Measurements from ENCODE around the gene CS. TPM values are rescaled to one million over a fixed set of nuclear protein-coding genes. Genes with fewer than 3 reads are reported as not detected.
"Not testable (repeated sequence)": the region's sequence is repeated elsewhere in the genome, so short reads cannot be mapped to it uniquely, and the experiment has no call there.

The CS gene
- 255 and 262 TPM in 2 replicates for total RNA-seq

DNA sequence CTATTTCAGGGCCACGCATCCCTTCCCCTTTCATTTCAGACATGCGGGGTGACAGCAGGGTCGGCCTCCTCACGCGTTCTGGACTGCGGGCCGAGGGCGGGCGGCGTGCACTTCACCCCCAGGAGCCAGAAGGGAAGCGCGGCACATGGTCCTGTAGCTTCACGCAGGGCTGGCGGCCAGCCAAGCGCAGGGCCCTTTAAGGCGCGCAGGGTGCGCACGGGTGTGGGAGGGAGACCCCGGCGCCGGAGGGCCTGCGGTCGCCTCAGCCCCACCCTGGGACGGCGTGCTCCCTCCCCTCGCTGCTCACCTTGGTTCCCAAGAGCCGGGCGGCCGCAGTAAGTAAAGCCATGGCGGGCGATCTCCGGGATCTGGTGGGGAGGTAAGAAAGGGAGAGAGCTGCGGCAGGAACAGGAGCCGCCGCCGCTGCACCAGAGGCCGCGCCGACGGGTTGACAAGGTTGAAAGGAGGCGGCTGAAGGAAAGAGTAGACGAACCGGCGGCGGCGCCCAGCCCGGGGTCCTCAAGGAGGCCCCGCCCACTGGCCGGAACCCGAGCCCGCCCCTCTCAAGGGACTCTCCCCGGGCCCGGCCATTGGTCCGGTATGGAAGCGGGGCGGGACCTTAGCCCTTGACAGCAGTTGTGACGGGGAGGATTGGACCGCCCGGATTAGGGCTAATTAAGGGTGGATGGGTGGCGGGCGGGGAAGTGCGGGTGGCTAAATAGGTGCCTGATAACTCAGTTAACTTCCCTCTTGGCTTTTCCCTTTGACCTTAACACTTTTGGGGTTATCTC lies at the start of gene CS:
Gene CS (minus strand): TSS at position 478 of the 791 bp plus-strand sequence. CDS start 129 bp downstream, at position 349.
- intact Hi-C loops (cut with micrococcal nuclease): loop anchor here (1.0 to 2.0 kb wide), 18 partner anchors 9 to 471 kb away; partner anchors contain the start of genes ANKRD52, COQ10A, DNAJC14 and IL23A

DNA sequence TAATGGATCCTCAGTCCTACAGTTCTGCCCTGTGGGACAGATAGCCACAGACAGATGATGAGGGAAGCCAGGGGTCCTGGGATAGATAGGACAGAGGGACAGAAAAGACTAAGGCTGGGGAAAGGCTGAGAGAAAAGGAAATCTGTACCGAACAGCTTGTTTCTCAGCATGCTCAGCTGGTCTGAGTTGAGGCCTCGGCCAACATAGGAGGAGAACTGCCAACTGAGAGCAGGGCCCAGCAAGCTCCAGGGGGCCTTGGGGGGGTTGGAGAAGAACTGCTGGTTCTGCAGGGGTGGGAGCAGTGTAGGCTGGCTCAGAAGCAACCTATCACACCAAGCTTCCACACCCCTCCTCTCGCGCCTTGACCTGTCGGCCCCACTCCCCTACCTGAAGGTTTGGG lies 48.6 kb upstream of the CS start:
- intact Hi-C loops (cut with micrococcal nuclease): no loop called here

DNA sequence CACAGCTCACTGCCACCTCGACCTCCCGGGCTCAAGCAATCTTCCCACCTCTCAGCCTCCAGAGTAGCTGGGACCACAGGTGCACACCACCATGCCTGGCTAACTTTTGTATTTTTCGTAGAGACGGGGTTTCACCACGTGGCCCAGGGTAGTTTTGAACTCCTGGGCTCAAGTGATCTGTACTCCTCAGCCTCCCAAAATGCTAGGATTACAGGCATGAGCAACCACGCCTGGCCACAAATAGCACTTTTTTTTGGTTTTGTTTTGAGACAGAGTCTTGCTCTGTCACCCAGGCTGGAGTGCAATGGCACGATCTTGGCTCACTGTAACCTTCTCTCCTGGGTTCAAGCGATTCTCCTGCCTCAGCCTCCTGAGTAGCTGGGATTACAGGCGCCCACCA lies 47.1 kb upstream of the CS start:
- intact Hi-C loops (cut with micrococcal nuclease): not testable (repeated sequence)

DNA sequence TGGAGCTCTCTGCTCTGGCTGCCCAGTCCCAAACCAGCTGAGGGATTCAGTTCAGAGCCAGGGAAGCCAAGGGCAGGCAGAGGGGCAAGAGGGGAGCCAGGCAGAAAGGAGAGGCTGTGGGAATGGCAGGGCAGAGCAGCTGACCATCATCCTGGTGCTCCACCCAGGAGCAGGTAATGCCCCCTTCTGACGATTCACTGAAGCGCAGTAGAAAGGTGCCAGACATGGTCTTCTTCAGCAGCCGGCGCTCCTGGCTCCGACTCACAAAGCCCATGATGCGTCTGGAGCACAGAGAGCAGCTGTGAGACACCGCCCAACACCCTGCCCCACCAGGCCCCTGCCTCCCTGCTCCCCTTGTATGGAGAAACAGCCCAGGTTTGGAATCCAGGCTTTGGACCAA lies 46.5 kb upstream of the CS start:
- intact Hi-C loops (cut with micrococcal nuclease): no loop called here

DNA sequence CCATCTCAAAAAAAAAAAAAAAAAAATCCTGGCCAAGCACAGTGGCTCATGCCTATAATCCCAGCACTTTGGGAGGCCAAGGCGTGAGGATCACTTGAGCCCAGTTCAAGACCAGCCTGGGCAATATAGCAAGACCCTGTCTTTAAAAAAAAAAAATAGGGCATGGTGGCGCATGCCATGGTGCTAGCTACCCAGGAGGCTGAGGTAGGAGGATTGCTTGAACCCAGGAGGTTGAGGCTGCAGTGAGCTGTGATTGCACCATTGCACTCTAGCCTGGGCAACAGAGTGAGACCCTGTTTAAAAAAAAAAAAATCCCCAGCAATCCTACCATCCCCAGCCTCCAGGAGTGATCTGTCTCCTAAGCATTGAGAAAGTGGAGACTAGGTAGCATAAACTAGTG lies 42.2 kb upstream of the CS start:
- intact Hi-C loops (cut with micrococcal nuclease): not testable (repeated sequence)

DNA sequence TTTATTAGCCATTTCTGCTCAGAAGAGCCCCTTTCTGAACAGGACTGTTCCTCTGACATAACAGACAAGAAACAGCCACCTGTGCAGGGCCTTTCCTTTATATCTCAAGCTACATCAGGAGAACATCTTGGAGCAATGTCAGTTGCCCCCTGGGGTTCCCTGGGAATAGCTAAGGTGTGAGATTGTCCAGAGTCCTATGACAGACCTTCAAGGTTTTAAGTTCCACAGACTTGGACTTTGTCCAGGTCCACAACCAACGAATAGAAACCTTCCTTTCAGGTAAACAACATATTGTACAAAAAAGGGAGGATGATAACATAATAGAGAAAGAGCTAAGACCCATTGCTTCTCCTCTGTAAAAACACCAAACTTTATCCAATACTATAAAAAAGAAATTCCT lies 41.5 kb upstream of the CS start:
- intact Hi-C loops (cut with micrococcal nuclease): no loop called here

DNA sequence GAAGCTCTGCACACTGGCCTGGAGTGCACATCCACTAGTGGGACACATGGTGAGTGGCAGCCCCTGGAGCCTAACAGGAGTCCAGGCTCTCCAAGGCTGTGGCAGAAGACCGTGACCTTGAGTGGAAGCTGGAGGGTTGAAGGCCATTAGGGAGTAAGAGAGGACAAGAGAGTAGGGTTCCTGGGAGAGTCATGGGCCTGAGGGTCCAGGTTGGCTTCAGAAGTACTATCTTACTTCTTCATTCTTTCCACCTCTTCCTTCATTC lies 39.0 kb upstream of the CS start:
- intact Hi-C loops (cut with micrococcal nuclease): loop anchor here (2.0 kb wide), 2 partner anchors 72 to 118 kb away; partner anchors contain the start of genes COQ10A and RNF41

DNA sequence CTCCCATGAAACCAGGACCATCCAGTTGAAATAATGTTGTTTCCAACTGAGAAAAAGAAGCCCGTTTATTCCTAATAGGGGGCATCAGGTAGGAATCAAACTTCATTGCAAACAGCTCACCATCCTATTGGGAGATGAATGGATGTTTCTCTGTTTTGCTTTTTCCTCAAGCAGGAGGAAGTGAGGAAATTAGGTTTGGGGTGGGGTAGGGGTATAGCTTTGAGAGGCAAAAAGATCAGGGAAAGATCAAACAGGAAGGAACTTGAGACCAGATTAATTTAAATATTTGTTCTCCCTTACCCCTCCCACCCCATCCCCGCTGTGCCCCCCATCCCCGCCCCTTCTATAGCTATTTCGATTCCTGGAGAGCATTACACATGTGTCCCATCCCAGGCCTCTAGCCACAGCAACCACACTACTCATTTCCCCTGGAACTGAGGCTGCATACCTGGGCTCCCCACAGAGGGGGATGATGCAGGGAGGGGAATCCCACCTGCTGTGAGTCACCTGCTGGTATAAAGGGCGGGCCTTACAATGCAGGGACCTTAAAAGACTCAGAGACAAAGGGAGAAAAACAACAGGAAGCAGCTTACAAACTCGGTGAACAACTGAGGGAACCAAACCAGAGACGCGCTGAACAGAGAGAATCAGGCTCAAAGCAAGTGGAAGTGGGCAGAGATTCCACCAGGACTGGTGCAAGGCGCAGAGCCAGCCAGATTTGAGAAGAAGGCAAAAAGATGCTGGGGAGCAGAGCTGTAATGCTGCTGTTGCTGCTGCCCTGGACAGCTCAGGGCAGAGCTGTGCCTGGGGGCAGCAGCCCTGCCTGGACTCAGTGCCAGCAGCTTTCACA lies 38.4 kb upstream of the CS start, which contains the start of gene IL23A:
Gene IL23A (plus strand): TSS at position 577 of the 850 bp plus-strand sequence. CDS start 161 bp downstream, at position 738.
- intact Hi-C loops (cut with micrococcal nuclease): loop anchor here (1.0 to 2.0 kb wide), 7 partner anchors 22 to 220 kb away; partner anchors contain the start of genes COQ10A, CS, RNF41 and STAT2

DNA sequence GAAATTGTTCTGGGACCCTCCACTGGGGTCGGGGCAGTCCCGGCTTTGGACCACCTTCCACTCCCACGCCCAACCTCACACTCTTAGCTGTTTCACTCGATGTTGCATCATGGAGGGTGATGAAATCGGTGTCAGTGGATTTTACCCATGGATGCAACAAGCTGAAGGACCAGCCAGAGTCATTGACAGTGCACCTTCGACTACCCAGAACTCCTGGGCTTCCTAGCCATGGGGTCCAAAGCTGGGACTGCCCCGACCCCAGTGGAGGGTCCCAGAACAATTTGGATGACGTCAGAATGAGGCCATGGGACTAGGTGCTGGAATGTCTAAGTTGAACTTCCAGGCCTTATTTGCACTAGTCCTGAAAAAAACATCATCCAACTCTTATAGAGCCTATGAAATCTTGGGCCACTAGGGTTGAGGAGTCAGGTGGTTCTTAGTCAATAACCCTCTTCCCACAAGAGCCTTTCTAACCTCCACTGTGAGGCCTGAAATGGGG lies 37.7 kb upstream of the CS start:
- intact Hi-C loops (cut with micrococcal nuclease): loop anchor here (1.0 to 2.0 kb wide), 7 partner anchors 22 to 220 kb away; partner anchors contain the start of genes COQ10A, CS, RNF41 and STAT2

DNA sequence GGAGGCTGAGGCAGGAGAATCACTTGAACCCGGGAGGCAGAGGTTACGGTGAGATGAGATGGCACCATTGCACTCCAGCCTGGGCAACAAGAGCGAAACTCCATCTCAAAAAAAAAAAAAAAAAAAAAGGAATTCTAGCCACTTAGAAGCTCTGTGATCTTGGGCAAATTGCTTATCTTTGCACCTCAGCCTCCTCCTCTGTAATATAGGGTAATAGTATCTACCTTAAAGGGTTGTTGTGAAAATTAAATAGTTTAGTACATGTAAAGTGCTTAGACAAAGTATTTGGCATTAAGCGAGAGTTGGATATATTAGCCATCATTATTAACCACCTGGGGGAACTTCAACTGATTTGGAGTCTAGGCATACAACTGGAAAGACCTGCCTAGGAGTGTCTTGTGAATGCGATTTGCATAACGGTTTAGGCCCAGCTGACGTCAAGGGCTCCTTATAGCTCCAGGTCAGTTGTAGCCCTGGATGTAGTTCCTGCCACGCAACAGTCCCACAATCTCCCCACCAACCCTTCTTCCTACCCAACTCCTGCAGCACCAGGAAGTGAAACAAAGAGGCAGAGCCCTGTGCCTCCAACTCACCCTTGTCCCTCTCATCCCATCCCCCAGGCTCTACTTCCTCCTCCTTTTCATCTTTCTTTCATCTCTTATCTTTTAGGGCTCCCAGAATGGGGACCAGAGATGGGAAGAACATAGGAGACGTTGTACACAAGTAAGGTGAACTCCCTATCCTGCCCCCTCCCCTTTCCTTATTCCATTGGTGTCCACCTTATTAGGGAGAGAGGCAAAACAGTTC lies 36.4 kb upstream of the CS start:
- intact Hi-C loops (cut with micrococcal nuclease): no loop called here

DNA sequence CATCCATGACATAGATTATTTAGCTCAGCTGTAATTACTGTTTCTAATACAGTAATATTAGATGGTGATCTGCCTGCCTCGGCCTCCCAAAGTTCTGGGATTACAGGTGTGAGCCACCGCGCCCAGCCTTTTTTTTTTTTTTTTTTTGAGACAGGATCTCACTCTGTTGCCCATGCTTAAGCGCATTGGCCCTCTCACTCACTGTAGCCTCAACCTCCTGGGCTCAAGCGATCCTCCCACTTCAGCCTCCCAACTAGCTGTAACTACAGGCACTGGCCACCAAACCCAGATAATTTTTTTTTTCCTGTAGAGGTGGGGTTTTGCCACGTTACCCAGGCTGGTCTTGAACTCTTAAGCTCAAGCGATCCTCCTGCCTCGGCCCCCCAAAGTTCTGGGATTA lies 35.4 kb upstream of the CS start:
- intact Hi-C loops (cut with micrococcal nuclease): not testable (repeated sequence)

DNA sequence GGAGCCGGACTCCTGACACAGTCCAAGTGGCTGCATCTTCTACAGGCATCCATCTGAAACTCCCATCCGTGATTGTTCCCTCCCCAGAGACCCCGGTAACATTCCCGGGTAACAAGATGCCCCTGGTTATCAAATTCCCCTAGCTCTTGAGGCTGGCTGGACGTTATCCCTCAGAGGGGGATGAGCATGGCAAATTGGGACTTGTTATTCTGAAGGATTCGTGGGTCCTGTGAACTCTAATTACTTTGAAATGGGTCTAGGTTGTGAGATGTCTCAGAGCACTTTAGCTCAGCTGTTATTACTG lies 34.3 kb upstream of the CS start:
- intact Hi-C loops (cut with micrococcal nuclease): loop anchor here (1.0 kb wide), 5 partner anchors 18 to 144 kb away; partner anchors contain the start of genes CS and SPRYD4

DNA sequence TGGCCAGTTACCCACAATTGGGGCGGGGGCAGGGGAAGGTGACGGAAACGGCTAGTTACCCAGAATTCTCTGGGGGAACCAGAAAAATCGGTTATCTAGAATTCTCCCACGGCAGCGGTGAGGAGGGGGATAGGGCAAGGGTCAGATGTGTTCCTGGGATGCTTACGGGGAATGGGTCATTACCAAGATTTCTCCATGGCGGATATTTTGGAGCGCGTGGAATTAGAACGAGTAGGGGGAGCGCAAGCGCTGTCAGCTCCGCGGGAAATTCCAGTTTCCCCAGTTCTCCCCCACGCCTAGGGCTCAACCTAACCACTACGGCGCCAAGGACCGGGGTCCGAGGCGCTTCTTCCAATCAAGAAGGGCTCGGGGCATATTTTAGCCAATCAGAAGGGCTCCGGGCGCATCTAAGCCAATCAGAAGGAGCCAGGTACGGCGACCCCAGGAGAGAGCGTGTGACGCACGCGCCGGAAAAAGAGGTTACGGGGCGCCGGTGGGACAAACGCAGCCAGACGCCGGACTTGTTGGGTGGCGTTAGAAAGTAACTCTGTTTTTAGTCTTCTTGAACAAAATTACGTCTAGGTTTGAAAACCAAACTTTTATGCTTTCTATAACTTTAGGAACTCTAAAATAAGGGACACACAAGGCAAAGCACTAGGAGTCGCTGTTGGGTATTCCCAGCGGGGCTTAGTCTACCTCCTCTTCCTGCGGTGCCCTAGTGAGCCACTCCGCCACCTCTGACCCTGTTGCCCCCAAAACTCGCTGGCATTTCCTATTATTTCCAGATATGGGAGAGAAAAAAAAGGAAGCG lies 33.8 kb upstream of the CS start, which contains the start of gene PAN2:
Gene PAN2 (minus strand): TSS at position 322 of the 811 bp plus-strand sequence. CDS start 906 bp downstream, outside the sequence.
- intact Hi-C loops (cut with micrococcal nuclease): loop anchor here (1.0 kb wide), 11 partner anchors 18 to 411 kb away; partner anchors contain the start of genes CS, NABP2, SPRYD4 and STAT2

DNA sequence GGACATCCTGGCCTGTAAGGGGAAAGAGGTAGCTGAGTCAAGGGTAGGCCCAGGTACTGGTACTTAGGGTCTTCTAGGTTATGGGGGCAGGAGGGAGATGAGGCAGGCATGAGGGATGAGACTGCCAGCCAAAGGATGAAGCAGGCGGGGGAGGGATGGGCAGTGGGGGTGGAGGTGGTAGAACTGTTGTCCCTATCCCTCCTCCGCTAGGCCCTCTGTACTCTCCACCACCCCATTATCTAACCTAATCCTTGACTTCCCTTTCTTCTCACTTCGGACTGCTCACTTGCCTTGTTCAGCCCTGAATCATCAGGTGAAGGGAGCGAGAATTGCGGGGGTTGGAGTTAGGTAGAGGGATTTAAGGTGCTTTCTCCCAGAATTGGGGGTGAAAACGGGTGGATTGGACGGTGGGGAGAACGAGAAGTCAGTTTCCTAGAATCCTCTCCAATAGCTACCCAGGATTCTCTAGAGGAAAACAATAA lies 33.1 kb upstream of the CS start:
- intact Hi-C loops (cut with micrococcal nuclease): loop anchor here (1.0 kb wide), 6 partner anchors 27 to 412 kb away; partner anchors contain the start of genes NABP2, STAT2, TIMELESS and ZC3H10

DNA sequence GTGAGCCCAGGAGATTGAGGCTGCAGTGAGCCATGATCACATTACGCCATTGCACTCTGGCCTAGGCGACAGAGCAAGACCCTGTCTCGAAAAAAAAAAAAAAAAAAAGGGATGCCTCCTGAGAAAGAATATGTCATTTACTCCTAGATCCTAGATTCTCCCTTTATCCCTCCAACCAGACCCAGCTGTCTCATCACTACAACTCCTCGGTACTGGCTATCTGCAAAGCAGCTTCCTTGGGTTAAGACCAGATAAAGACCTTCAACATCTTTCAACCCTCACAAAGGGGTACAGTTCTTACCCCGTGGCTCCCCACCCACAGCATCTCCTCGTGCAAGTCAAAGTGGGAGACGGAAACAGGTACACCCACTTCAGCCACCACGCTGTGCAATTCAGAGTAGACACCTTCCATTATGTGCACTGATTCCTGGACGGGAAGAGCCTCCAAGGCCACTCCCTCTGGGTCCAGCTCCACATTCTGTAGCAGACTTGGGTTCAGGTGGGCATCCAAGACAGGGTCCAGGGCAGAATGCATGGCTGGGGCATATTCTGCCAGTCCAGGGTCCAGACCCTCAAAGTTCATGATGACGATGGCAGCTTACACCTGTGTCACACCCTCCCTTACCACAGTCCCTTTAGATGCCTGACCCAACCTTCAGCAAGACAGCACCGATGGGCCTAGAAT lies 32.5 kb upstream of the CS start:
- intact Hi-C loops (cut with micrococcal nuclease): loop anchor here (1.0 kb wide), 6 partner anchors 28 to 413 kb away; partner anchors contain the start of genes NABP2, STAT2, TIMELESS and ZC3H10

DNA sequence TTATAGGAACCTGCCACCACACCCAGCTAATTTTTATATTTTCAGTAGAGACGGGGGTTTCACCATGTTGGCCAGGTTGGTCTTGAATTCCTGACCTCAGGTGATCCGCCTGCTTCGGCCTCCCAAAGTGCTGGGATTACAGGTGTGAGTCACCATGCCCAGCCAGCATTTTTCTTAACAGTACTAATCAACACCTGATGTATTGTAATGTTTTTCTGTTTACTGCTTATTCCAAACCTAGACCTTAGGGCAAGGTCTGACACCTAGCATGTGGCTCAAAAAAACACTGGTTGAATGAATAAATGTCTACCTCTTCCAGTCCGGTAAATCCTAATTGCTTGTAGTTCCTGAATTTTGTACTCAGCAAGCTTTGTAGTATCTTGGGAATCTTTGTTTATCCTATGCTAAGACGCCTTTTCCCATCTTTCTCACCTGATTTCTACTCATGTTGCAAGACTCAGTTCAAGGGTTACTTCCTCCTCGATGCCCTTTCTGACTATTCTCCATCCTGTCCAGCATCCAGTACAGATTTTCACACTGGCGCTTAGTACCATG lies 30.9 kb upstream of the CS start:
- intact Hi-C loops (cut with micrococcal nuclease): no loop called here

DNA sequence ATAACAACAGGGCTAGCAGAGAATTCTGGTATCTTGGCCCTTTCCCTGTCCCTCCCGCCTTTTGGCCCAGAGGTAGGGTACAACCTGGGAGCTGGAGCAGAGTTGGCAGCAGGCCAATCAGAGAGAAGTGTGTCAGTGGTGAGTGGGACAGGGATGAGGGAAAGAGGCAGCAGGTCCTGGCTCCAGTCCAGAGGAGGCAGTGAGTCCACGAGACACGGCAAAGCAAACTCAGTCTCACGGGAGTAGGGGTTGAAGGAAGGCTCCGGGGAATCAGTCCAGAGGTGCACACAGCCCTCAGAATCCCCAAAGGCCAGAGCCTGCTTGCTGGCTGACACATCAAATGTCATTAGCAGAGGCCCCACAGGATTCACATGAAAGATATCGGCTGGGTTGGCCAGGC lies 26.4 kb upstream of the CS start:
- intact Hi-C loops (cut with micrococcal nuclease): no loop called here

DNA sequence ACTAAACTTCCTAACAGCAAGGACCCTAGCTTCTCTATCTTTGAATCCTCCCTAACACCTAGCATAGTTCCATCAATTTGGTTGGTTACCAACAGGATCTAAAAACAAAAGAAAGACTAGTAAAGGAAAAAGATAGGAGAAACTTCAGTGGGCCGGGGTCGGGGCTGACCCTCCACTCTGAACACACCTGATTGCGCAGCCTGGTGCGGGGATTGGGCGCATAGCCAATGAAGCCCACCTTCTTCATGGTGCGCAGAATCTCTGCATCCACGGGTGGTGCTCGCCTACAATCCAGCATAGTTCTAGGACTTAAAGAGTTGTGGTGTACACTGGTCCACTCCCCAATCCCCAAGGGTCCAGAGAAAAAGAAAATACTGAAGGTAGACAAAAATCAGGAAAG lies 26.0 kb upstream of the CS start:
- intact Hi-C loops (cut with micrococcal nuclease): no loop called here

DNA sequence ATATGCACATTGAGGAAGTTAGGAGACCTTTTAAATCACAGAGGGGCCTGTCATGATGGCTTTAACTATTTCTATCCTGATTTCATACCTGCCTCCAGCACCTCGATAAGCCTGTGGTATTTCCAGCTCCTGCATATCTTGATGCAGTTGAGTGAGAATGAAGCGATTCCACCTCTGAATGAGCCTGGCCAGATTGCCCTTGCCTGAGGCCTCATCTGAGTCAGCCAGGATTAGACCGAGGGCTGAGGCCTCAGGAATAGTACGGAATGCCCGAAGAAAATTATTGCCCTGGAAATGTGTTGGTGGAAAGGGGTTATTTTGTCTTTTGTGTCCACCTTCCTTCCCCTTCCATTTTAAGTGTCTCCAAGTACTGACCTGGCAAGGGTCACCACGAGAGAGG lies 24.1 kb upstream of the CS start:
- intact Hi-C loops (cut with micrococcal nuclease): no loop called here
